Neural progenitor cell (in vitro differentiated cells): ENCODE results near the gene IQGAP3.

Experiments
- EZH2 ChIP-seq: fragments of 200-600 bp; sonication (generic); IDR thresholded peaks from 2 replicates; pipeline ENCODE4 v1.6.1; 2017; ENCODE audit warnings: antibody characterized with exemption, mild to moderate bottlenecking, moderate library complexity
- EZH2phosphoT487 ChIP-seq: fragments of 200-600 bp; sonication (generic); IDR thresholded peaks from 2 replicates; pipeline ENCODE4 v1.6.1; 2017; ENCODE audit warnings: antibody characterized with exemption
- TF ChIP-seq, protein P1 (sequence below): fragments of 200-600 bp; sonication (generic); IDR thresholded peaks from 2 replicates; pipeline ENCODE4 v1.5.1; 2017; ENCODE audit warnings: antibody characterized with exemption, mild to moderate bottlenecking

- TF ChIP-seq, protein P1, sequence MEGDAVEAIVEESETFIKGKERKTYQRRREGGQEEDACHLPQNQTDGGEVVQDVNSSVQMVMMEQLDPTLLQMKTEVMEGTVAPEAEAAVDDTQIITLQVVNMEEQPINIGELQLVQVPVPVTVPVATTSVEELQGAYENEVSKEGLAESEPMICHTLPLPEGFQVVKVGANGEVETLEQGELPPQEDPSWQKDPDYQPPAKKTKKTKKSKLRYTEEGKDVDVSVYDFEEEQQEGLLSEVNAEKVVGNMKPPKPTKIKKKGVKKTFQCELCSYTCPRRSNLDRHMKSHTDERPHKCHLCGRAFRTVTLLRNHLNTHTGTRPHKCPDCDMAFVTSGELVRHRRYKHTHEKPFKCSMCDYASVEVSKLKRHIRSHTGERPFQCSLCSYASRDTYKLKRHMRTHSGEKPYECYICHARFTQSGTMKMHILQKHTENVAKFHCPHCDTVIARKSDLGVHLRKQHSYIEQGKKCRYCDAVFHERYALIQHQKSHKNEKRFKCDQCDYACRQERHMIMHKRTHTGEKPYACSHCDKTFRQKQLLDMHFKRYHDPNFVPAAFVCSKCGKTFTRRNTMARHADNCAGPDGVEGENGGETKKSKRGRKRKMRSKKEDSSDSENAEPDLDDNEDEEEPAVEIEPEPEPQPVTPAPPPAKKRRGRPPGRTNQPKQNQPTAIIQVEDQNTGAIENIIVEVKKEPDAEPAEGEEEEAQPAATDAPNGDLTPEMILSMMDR: no peak
- TF ChIP-seq EZH2: no peak
- no peak for TF ChIP-seq EZH2phosphoT487
These were observed 26.1 kb downstream of the IQGAP3 start for GRCh38 chr1:156546267-156546666.
